Osteoblast (primary cell): Measurements from ENCODE around the gene OTUB2. TPM values are rescaled to one million over a fixed set of nuclear protein-coding genes. Genes with fewer than 3 reads are reported as not detected.

Source experiments
- DNase-seq: peaks from one replicate; pipeline ENCODE4 v3.0.0; 2011; ENCODE audit warnings: low spot score, mixed read lengths; ENCODE audit not compliant: insufficient read length; ENCODE audit errors: missing footprints
- H2AFZ ChIP-seq: 2 replicates; pipeline ENCODE4 v1.6.0; 2011; ENCODE audit warnings: mild to moderate bottlenecking, low read length
- H3K27ac ChIP-seq: 2 replicates; pipeline ENCODE4 v1.5.1; 2011; ENCODE audit warnings: mild to moderate bottlenecking, low read depth, low read length, moderate library complexity
- H3K27me3 ChIP-seq: 2 replicates; pipeline ENCODE4 v1.6.0; 2012; ENCODE audit warnings: mild to moderate bottlenecking, control low read depth, inconsistent platforms, low read length, moderate library complexity; ENCODE audit not compliant: insufficient read depth
- H3K36me3 ChIP-seq: 2 replicates; pipeline ENCODE4 v1.5.1; 2011; ENCODE audit warnings: mild to moderate bottlenecking, low read length, control low read depth, moderate library complexity; ENCODE audit not compliant: insufficient read depth
- H3K4me1 ChIP-seq: 2 replicates; pipeline ENCODE4 v1.5.1; 2011; ENCODE audit warnings: mild to moderate bottlenecking, low read length, control low read depth, moderate library complexity; ENCODE audit not compliant: insufficient read depth
- H3K4me2 ChIP-seq: 2 replicates; pipeline ENCODE4 v1.6.0; 2011; ENCODE audit warnings: mild to moderate bottlenecking, low read length; ENCODE audit not compliant: insufficient read depth
- H3K4me3 ChIP-seq: fragments of 200-600 bp; sonication (generic); 3 replicates; pipeline ENCODE4 v1.5.1; 2012; ENCODE audit warnings: mild to moderate bottlenecking, low read length, inconsistent platforms; ENCODE audit not compliant: insufficient read depth
- H3K79me2 ChIP-seq: 2 replicates; pipeline ENCODE4 v1.6.0; 2012; ENCODE audit warnings: mild to moderate bottlenecking, low read length, control low read depth, inconsistent platforms; ENCODE audit not compliant: insufficient read depth
- H3K9me3 ChIP-seq: 2 replicates; pipeline ENCODE4 v1.5.1; 2011; ENCODE audit warnings: low read depth, low read length, control low read depth
- H4K20me1 ChIP-seq: 2 replicates; pipeline ENCODE4 v1.6.0; 2012; ENCODE audit warnings: mild to moderate bottlenecking, low read length, control low read depth; ENCODE audit not compliant: insufficient read depth
- CTCF ChIP-seq: IDR thresholded peaks from 2 replicates; pipeline ENCODE4 v1.5.1; 2011; ENCODE audit warnings: mild to moderate bottlenecking, low read depth, low read length, moderate library complexity; ENCODE audit errors: extremely low read depth
- total RNA-seq: library from RNA; depleted of rRNA; stranded (reverse); fragments of >200 nt; gene quantifications from 2 replicates; pipeline ENCODE4 v1.2.3, GENCODE V29; 2012

OTUB2 gene
- total RNA-seq, 1 donor: 1.4 TPM

DNA sequence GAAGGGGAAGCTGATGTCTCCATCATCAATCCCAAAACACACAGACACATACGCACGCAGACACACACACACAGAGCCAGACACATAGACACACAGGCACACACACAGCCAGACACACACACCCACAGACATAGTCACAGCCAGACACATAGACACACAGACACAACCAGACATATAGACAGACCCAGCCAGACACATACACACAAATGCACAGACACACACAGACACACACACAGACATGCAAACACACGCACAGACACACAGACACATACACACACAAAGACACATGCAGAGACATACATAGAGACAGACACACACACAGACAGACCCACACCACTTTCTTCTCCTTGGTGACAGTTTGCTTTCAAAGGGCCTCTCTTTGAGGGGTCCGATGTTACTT, 22.7 kb upstream of the OTUB2 start:
- peaks cover 12% of the 10 kb centered on the region for H3K27me3 ChIP-seq
- H3K4me2 ChIP-seq: no peak overlapping the region

GRCh38 chr14:94004015-94004414, 22.1 kb upstream of the OTUB2 start:
- H3K79me2 ChIP-seq: no peaks in the 10 kb centered on the region
- TF ChIP-seq CTCF: no peak
- H3K27me3 ChIP-seq: peaks cover 12% of the 10 kb centered on the region
- H3K4me2 ChIP-seq: no peak overlapping the region
- H3K27ac ChIP-seq: no peak overlapping the region
- H4K20me1 ChIP-seq: no peaks in the 10 kb centered on the region
- DNase-seq: peak; percentile 85
- no peaks in the 10 kb centered on the region for H3K36me3 ChIP-seq
- no peaks in the 10 kb centered on the region for H3K9me3 ChIP-seq
- no peak overlapping the region for H3K4me3 ChIP-seq
- no peak overlapping the region for H2AFZ ChIP-seq
- no peaks in the 10 kb centered on the region for H3K4me1 ChIP-seq

More for the DNA sequence above, 22.7 kb upstream of the OTUB2 start:
- H3K79me2 ChIP-seq: no peaks in the 10 kb centered on the region
- no peak overlapping the region for H2AFZ ChIP-seq
- H3K4me3 ChIP-seq: no peak overlapping the region
- no peaks in the 10 kb centered on the region for H3K9me3 ChIP-seq
- no peak for TF ChIP-seq CTCF
- no peaks in the 10 kb centered on the region for H3K36me3 ChIP-seq
- no peak overlapping the region for H3K27ac ChIP-seq
- H4K20me1 ChIP-seq: no peaks in the 10 kb centered on the region
- H3K4me1 ChIP-seq: no peaks in the 10 kb centered on the region
- peak; percentile 27 for DNase-seq

GRCh38 chr14:94005324-94006073, 20.6 kb upstream of the OTUB2 start:
- Histone ChIP-seq H3K4me1 (no peaks in the 10 kb centered on the region), H3K9me3 (no peaks in the 10 kb centered on the region), H3K4me3 (no peak overlapping the region), H3K27me3 (peaks cover 14% of the 10 kb centered on the region), H3K79me2 (no peaks in the 10 kb centered on the region), H3K27ac (no peak overlapping the region), H4K20me1 (no peaks in the 10 kb centered on the region), H3K36me3 (no peaks in the 10 kb centered on the region), H3K4me2 (no peak overlapping the region), H2AFZ (no peak overlapping the region)
- peak; percentile 48 for TF ChIP-seq CTCF
- peak; percentile 89 for DNase-seq

GRCh38 chr14:94008234-94008633, 17.9 kb upstream of the OTUB2 start:
- Histone ChIP-seq H3K9me3 (no peaks in the 10 kb centered on the region), H3K4me3 (no peak overlapping the region), H2AFZ (no peak overlapping the region), H3K4me1 (peaks cover 5% of the 10 kb centered on the region), H3K4me2 (no peak overlapping the region), H3K79me2 (no peaks in the 10 kb centered on the region), H3K36me3 (no peaks in the 10 kb centered on the region), H3K27me3 (peaks cover 17% of the 10 kb centered on the region), H3K27ac (no peak overlapping the region), H4K20me1 (no peaks in the 10 kb centered on the region)
- no peak for TF ChIP-seq CTCF
- peak; percentile 68 for DNase-seq
